HG03103 (cell line): ENCODE measurements around the gene DARS1.
A peak's percentile ranks its signal among the peaks of the same experiment; 100 is the strongest.
"Not testable (repeated sequence)": the region's sequence is repeated elsewhere in the genome, so short reads cannot be mapped to it uniquely, and the experiment has no call there.

Experiments
- ATAC-seq: cut with Tn5 transposase; IDR thresholded peaks from one replicate; pipeline ENCODE4 v1.9.1; 2021; ENCODE audit warnings: low read depth; ENCODE audit not compliant: unreplicated experiment

The DARS1 gene

GRCh38 chr2:135986507-135986906 lies 1.1 kb upstream of the DARS1 start:
- no peak for ATAC-seq

- ATAC-seq: peak; percentile 33
Measured at GRCh38 chr2:135985826-135986393, 484 bp upstream of the DARS1 start.

GRCh38 chr2:135984199-135985017 lies 1.0 kb downstream of the DARS1 start:
- ATAC-seq: peak; percentile 32

GRCh38 chr2:135980434-135981079 lies 4.9 kb downstream of the DARS1 start:
- ATAC-seq: no peak

- no peak for ATAC-seq
Measured at GRCh38 chr2:135975702-135976101, 9.7 kb downstream of the DARS1 start.

- no peak for ATAC-seq
Measured at GRCh38 chr2:135974036-135974435, 11.4 kb downstream of the DARS1 start.

- ATAC-seq: no peak
Measured at GRCh38 chr2:135969655-135970387, 15.6 kb downstream of the DARS1 start.

- ATAC-seq: no peak
Measured at GRCh38 chr2:135965756-135966155, 19.7 kb downstream of the DARS1 start.

- not testable (repeated sequence) for ATAC-seq
Measured at GRCh38 chr2:135964404-135964803, 21.0 kb downstream of the DARS1 start.

- ATAC-seq: no peak
Measured at GRCh38 chr2:135963841-135964240, 21.6 kb downstream of the DARS1 start.

- peak; percentile 50 for ATAC-seq
Measured at GRCh38 chr2:135962366-135963123, 22.9 kb downstream of the DARS1 start.

- ATAC-seq: no peak
Measured at GRCh38 chr2:135960656-135961551, 24.5 kb downstream of the DARS1 start.

GRCh38 chr2:135960150-135960549 lies 25.3 kb downstream of the DARS1 start:
- ATAC-seq: no peak

GRCh38 chr2:135958927-135959326 lies 26.5 kb downstream of the DARS1 start:
- not testable (repeated sequence) for ATAC-seq

GRCh38 chr2:135954020-135954601 lies 31.3 kb downstream of the DARS1 start:
- no peak for ATAC-seq

- no peak for ATAC-seq
Measured at GRCh38 chr2:135952891-135953290, 32.5 kb downstream of the DARS1 start.

- no peak for ATAC-seq
Measured at GRCh38 chr2:135951041-135951583, 34.3 kb downstream of the DARS1 start.

GRCh38 chr2:135949451-135950234 lies 35.8 kb downstream of the DARS1 start:
- ATAC-seq: no peak
